Natural killer cell (primary cell): ENCODE data around the gene NAALADL2. TPM values are rescaled to one million over a fixed set of nuclear protein-coding genes. Genes with fewer than 3 reads are reported as not detected.

ENCODE experiments used
- ATAC-seq, 3 donors: fragments of 150-1000 bp in 2 of 3; fragments of 200-7000 bp in 1 of 3; cut with Tn5 transposase; 1 replicate in 1 of 3; 2 replicates in 2 of 3; pipeline ENCODE4 v1.10.0; 2021; ENCODE audit warnings: mild to moderate bottlenecking in 2 of 3, moderate library complexity in 2 of 3
- DNase-seq, 2 donors: peaks; one replicate each; pipeline versions ENCODE4 v3.0.0 to v3.0.0-alpha.2; 2013 to 2021; ENCODE audit warnings: mixed read lengths in 1 of 2
- H3K27ac ChIP-seq: one replicate; pipeline ENCODE4 v1.5.1; 2013; ENCODE audit warnings: mild to moderate bottlenecking, low read length
- H3K27me3 ChIP-seq: one replicate; pipeline ENCODE4 v1.6.1; 2013; ENCODE audit warnings: low read length; ENCODE audit not compliant: control insufficient read depth, insufficient read depth
- H3K36me3 ChIP-seq: one replicate; pipeline ENCODE4 v1.6.1; 2013; ENCODE audit warnings: low read length; ENCODE audit not compliant: control insufficient read depth, insufficient read depth
- H3K4me1 ChIP-seq: one replicate; pipeline ENCODE4 v1.6.1; 2013; ENCODE audit warnings: low read length; ENCODE audit not compliant: control insufficient read depth, insufficient read depth
- H3K4me3 ChIP-seq: one replicate; pipeline ENCODE4 v1.5.1; 2013; ENCODE audit warnings: low read length
- H3K9me3 ChIP-seq: one replicate; pipeline ENCODE4 v1.6.1; 2013; ENCODE audit warnings: low read length; ENCODE audit not compliant: control insufficient read depth, insufficient read depth
- H3K27ac Mint-ChIP-seq, 2 donors: one replicate each; pipeline ENCODE4 v1.8.0; 2022; ENCODE audit warnings: mild to moderate bottlenecking in 2 of 2, mixed read lengths in 2 of 2, moderate library complexity in 1 of 2
- H3K27me3 Mint-ChIP-seq, 2 donors: one replicate each; pipeline ENCODE4 v1.8.0; 2022; ENCODE audit warnings: low read depth in 2 of 2, mixed read lengths in 2 of 2
- H3K36me3 Mint-ChIP-seq: one replicate; pipeline ENCODE4 v1.8.0; 2022; ENCODE audit warnings: mixed read lengths
- H3K4me1 Mint-ChIP-seq, 2 donors: one replicate each; pipeline ENCODE4 v1.8.0; 2022; ENCODE audit warnings: mixed read lengths in 2 of 2
- H3K4me3 Mint-ChIP-seq: one replicate; pipeline ENCODE4 v1.8.0; 2022; ENCODE audit warnings: mild to moderate bottlenecking, moderate library complexity, mixed read lengths
- H3K9me3 Mint-ChIP-seq, 2 donors: one replicate each; pipeline ENCODE4 v1.8.0; 2022; ENCODE audit warnings: mixed read lengths in 2 of 2
- WGBS: methylation state at CpG from one replicate; pipeline ENCODE4 v1.1.7; 2013; ENCODE audit warnings: missing lambda C conversion rate; ENCODE audit not compliant: insufficient coverage; 5-methylcytosine and 5-hydroxymethylcytosine counted together
- intact Hi-C: fragments of 100-400 bp; cut with micrococcal nuclease; formaldehyde crosslinking; loops from one replicate; pipeline ENCODE4 v1.14.2; 2022
- total RNA-seq, 4 donors: library from RNA; stranded (reverse); fragments of 120-200 nt in 1 of 4; gene quantifications; one replicate each; pipeline versions ENCODE4 v1.2.3 to v1.2.4, GENCODE V29; 2013 to 2022
- TF ChIP-seq, protein P1 (sequence below): fragments of 200-600 bp; IDR thresholded peaks from one replicate; pipeline ENCODE4 v1.8.0; 2022; ENCODE audit warnings: antibody characterized with exemption

Gene NAALADL2
- total RNA-seq, 3 donors from 2014 or later (not counting 1 experiment from before 2014, with no cell fraction given): not detected

DNA sequence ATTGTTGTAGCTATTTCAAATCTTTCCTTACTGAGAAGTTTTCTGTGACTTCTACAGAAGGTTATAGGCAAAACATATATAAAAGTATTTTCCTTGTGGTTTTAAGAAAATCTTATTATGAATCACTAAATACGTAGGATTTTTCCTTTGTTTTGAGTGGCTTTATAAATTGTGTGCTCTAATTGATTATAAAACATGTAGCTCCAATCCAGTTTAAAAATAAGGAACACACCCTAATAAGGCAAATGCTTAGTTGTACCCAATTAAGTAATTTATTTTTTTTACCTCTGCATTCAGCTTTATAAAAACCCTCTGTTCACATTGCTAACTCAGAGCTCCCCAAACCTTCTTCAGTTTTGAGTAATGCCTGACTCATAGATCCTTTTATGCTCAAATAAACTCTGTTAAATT is 408.0 kb downstream of the NAALADL2 start:
- H3K4me1 Mint-ChIP-seq: no peaks in the 10 kb centered on the region

DNA sequence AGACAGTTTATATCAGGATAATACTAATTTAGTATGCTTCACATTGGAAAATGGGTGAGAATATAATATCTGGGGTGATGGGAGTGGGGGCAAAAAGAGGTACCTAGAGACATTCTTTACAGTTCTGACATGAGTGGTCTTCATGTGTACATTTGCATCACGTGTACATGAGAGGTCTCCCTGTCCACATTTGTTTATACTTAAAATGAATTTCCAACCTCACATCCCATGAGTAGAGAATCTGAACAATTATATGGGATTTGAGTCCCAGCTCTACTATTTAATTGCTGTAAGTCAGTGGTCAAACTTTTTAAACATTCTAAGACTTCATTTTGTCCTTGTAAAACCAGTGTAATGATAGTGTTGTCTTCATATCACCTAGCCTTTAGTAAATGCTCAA is 408.4 kb downstream of the NAALADL2 start:
- no peak for ATAC-seq
- Mint-ChIP-seq H3K36me3 (no peaks in the 10 kb centered on the region), H3K9me3 (peaks cover 2 to 4% of the 10 kb centered on the region in 2 donors), H3K4me1 (no peaks in the 10 kb centered on the region), H3K27me3 (no peaks in the 10 kb centered on the region), H3K4me3 (no peak overlapping the region), H3K27ac (no peak overlapping the region)
- intact Hi-C loops: no loop called here
- Histone ChIP-seq H3K4me3 (no peak overlapping the region), H3K36me3 (no peaks in the 10 kb centered on the region), H3K4me1 (no peaks in the 10 kb centered on the region), H3K27me3 (no peaks in the 10 kb centered on the region), H3K27ac (no peak overlapping the region), H3K9me3 (no peaks in the 10 kb centered on the region)
- no peak for DNase-seq
- WGBS: no CpG with 5 or more reads among the region's 1 CpG
- TF ChIP-seq, protein P1, sequence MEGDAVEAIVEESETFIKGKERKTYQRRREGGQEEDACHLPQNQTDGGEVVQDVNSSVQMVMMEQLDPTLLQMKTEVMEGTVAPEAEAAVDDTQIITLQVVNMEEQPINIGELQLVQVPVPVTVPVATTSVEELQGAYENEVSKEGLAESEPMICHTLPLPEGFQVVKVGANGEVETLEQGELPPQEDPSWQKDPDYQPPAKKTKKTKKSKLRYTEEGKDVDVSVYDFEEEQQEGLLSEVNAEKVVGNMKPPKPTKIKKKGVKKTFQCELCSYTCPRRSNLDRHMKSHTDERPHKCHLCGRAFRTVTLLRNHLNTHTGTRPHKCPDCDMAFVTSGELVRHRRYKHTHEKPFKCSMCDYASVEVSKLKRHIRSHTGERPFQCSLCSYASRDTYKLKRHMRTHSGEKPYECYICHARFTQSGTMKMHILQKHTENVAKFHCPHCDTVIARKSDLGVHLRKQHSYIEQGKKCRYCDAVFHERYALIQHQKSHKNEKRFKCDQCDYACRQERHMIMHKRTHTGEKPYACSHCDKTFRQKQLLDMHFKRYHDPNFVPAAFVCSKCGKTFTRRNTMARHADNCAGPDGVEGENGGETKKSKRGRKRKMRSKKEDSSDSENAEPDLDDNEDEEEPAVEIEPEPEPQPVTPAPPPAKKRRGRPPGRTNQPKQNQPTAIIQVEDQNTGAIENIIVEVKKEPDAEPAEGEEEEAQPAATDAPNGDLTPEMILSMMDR: no peak

More for the DNA sequence above, 408.0 kb downstream of the NAALADL2 start:
- no peaks in the 10 kb centered on the region for H3K27me3 Mint-ChIP-seq
- intact Hi-C loops: no loop called here
- no CpG with 5 or more reads among the region's 1 CpG for WGBS
- H3K27me3 ChIP-seq: no peaks in the 10 kb centered on the region
- TF ChIP-seq, protein P1: no peak
- H3K4me3 Mint-ChIP-seq: no peak overlapping the region
- no peaks in the 10 kb centered on the region for H3K36me3 Mint-ChIP-seq
- peaks cover 2 to 4% of the 10 kb centered on the region in 2 donors for H3K9me3 Mint-ChIP-seq
- no peaks in the 10 kb centered on the region for H3K36me3 ChIP-seq
- H3K27ac ChIP-seq: no peak overlapping the region
- no peaks in the 10 kb centered on the region for H3K4me1 ChIP-seq
- no peak overlapping the region for H3K27ac Mint-ChIP-seq
- ATAC-seq (no peak), DNase-seq (no peak)
- H3K4me3 ChIP-seq: no peak overlapping the region
- H3K9me3 ChIP-seq: no peaks in the 10 kb centered on the region

DNA sequence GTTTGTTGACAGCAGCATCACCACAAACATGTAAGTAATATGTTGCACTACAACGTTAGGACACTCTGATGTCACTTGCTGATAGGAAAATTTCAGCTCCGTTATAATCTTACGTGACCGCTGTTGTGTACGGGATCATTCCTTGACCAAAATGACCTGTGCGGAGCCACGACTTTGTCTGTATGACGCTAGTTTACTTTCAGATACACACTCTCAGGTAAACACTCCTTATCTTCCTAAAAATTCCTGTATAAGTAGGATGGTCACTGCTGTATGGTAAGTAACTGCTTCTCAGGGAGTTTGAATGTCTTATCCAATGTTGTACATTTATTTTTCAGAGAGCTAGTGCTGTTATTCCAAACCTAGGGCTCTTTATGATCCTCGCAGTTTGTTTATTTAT is 410.3 kb downstream of the NAALADL2 start:
- no peaks in the 10 kb centered on the region for H3K4me1 Mint-ChIP-seq
- TF ChIP-seq, protein P1: no peak
- H3K9me3 Mint-ChIP-seq: peaks cover 0 to 2% of the 10 kb centered on the region in 2 donors
- no peak overlapping the region for H3K4me3 ChIP-seq
- H3K27ac ChIP-seq: no peak overlapping the region
- H3K36me3 Mint-ChIP-seq: no peaks in the 10 kb centered on the region
- ATAC-seq: no peak
- no peaks in the 10 kb centered on the region for H3K9me3 ChIP-seq
- no peaks in the 10 kb centered on the region for H3K4me1 ChIP-seq
- no peaks in the 10 kb centered on the region for H3K27me3 Mint-ChIP-seq
- DNase-seq: no peak
- no peak overlapping the region for H3K27ac Mint-ChIP-seq
- intact Hi-C loops: no loop called here
- WGBS: 92% methylated on average over 8 of the region's 9 CpGs
- H3K27me3 ChIP-seq: no peaks in the 10 kb centered on the region
- no peaks in the 10 kb centered on the region for H3K36me3 ChIP-seq
- H3K4me3 Mint-ChIP-seq: no peak overlapping the region

DNA sequence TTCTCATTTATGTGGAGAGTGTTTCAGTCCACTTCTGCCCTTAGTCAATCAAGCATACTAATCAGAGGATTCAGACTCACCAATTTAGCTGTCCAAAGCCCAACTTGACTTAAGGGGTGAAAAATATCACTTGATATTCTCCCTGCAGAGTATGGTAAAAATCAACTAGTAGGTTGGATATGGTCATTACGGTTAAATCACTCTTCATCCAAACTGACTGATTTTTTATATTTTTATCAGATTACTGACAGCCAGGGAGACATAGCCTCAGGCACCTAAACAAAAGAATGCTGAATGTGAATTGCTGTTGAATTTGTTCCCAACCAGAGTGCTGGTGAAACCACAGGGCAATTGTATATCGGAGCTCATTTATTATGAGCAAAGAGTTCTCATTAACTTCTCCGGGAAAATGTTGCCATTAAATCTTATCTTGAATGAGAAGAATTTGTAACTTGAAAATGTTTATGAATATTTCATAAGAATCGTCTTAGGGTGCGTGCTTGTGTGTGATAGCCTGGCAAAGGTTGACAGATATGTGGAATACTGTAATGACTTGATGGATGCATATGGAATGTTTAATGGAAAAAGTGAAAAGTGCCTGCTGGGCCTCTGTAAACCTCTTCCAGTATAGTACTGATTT is 411.2 kb downstream of the NAALADL2 start:
- H3K4me3 ChIP-seq: no peak overlapping the region
- Mint-ChIP-seq H3K36me3 (no peaks in the 10 kb centered on the region), H3K9me3 (peaks cover 0 to 2% of the 10 kb centered on the region in 2 donors), H3K27me3 (no peaks in the 10 kb centered on the region), H3K4me1 (no peaks in the 10 kb centered on the region), H3K4me3 (no peak overlapping the region), H3K27ac (no peak overlapping the region)
- no peaks in the 10 kb centered on the region for H3K27me3 ChIP-seq
- H3K36me3 ChIP-seq: no peaks in the 10 kb centered on the region
- ATAC-seq: no peak
- intact Hi-C loops: no loop called here
- no peaks in the 10 kb centered on the region for H3K4me1 ChIP-seq
- no peak overlapping the region for H3K27ac ChIP-seq
- H3K9me3 ChIP-seq: no peaks in the 10 kb centered on the region
- WGBS: 92% methylated on average over 4 of the region's 5 CpGs
- no peak for DNase-seq
- TF ChIP-seq, protein P1: no peak
